Measurements from ENCODE around the gene MYH9.
"Not testable (repeated sequence)": the region's sequence is repeated elsewhere in the genome, so short reads cannot be mapped to it uniquely, and the experiment has no call there.

Gene MYH9

DNA sequence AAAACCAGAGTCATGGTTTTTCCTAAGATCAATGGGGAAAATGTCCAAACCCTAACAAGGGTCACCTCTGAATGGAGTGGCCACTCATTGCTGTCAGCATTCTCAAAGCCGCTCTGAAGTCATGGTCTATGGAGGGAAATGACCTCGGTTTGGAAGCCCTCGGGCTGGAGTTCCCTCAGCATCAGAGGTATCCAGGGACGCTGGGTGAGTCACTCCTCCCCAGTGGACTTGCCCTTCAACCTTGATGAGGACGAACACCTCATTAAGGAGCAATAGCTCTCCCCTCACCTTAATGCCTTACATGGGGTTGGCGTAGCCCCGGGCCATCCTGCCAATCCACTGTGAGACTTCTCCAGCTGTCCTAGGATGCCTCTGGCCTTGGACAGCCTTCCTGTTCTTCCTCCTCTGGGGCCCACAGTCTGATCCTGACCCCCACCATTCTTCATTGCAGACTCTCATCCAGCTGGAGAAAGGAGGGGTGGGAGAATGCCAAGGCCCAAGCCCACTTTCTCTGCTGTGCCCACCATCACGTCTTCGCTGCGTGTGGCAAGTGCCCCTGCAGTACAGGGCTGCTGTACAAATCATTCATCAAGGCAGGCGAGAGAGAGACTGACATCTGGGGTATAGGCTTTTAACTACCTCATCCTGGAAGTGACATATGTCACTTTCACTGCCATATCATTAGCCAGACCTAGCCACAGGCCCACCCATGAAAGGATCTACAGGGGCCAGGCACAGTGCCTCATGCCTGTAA is 25.4 kb upstream of the MYH9 start:
- H2AFZ ChIP-seq (ENCODE audit: low read depth, low read length, severe bottlenecking): no peak overlapping the region
- no peaks in the 10 kb centered on the region for H3K79me2 ChIP-seq (ENCODE audit: insufficient read depth, low read length)
- no peaks in the 10 kb centered on the region for H3F3A ChIP-seq (ENCODE audit: insufficient read depth)
- TF ChIP-seq CTCF (IDR thresholded peaks at IDR 0.05; ENCODE audit: insufficient read depth, low read length, poor library complexity, severe bottlenecking) (no peak), EZH2phosphoT487 (conservative IDR thresholded peaks at IDR 0.05; ENCODE audit: low read length) (no peak)
- no peak overlapping the region for H3K4me3 ChIP-seq (ENCODE audit: insufficient read depth, low read length, poor library complexity, severe bottlenecking)
- H3K9ac ChIP-seq (ENCODE audit: low read length): no peak overlapping the region
- no peaks in the 10 kb centered on the region for H3K36me3 ChIP-seq (ENCODE audit: low read length)
- H3K27ac ChIP-seq (ENCODE audit: low read depth, low read length): no peak overlapping the region
- no peaks in the 10 kb centered on the region for H4K20me1 ChIP-seq (ENCODE audit: low read depth, low read length)
- H3K9me3 ChIP-seq (ENCODE audit: insufficient read depth, low read length): no peaks in the 10 kb centered on the region
- H3K4me2 ChIP-seq (ENCODE audit: low read depth, low read length, poor library complexity, severe bottlenecking): no peak overlapping the region
- no peaks in the 10 kb centered on the region for H3K27me3 ChIP-seq (ENCODE audit: low read length)
- H3K9me2 ChIP-seq (replicated peaks; ENCODE audit: insufficient read depth, low read length): no peaks in the 10 kb centered on the region

DNA sequence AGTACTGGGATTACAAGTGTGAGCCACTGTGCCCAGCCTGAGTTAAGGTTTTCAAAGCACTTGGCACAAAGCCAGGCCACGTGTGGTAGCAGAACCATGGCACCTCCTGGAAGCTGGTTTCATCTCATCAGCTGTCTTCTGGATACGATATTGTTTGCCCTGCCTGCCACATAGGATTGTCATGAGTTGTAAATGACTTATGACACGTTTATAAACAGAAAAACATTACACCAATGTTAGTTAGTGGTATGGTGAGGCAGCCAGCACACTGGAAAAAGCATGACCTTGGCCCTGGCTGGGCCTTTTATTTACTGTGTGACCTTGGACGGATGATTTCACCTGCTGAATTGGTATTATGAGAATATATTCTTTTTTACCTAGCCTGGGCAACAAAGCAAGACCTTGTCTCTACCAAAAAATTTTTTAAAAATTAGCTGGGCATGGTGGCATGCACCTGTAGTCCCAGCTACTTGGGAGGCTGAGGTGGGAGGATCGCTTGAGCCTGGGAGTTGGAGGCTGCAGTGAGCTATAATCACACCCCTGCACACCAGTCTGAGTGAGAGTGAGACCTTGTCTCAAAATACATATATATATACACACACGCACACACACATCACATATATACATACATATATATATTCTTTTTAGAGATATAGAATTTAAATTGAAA is 24.0 kb upstream of the MYH9 start:
- H3K9me2 ChIP-seq (replicated peaks; ENCODE audit: insufficient read depth, low read length): no peaks in the 10 kb centered on the region
- H3K4me3 ChIP-seq (ENCODE audit: insufficient read depth, low read length, poor library complexity, severe bottlenecking): no peak overlapping the region
- no peaks in the 10 kb centered on the region for H3K27me3 ChIP-seq (ENCODE audit: low read length)
- H3F3A ChIP-seq (ENCODE audit: insufficient read depth): no peaks in the 10 kb centered on the region
- H3K27ac ChIP-seq (ENCODE audit: low read depth, low read length): no peak overlapping the region
- H3K79me2 ChIP-seq (ENCODE audit: insufficient read depth, low read length): no peaks in the 10 kb centered on the region
- no peaks in the 10 kb centered on the region for H4K20me1 ChIP-seq (ENCODE audit: low read depth, low read length)
- H3K36me3 ChIP-seq (ENCODE audit: low read length): no peaks in the 10 kb centered on the region
- H3K9me3 ChIP-seq (ENCODE audit: insufficient read depth, low read length): no peaks in the 10 kb centered on the region
- H3K4me2 ChIP-seq (ENCODE audit: low read depth, low read length, poor library complexity, severe bottlenecking): no peak overlapping the region
- H2AFZ ChIP-seq (ENCODE audit: low read depth, low read length, severe bottlenecking): no peak overlapping the region
- TF ChIP-seq CTCF (IDR thresholded peaks at IDR 0.05; ENCODE audit: insufficient read depth, low read length, poor library complexity, severe bottlenecking) (no peak), EZH2phosphoT487 (conservative IDR thresholded peaks at IDR 0.05; ENCODE audit: low read length) (no peak)
- H3K9ac ChIP-seq (ENCODE audit: low read length): no peak overlapping the region

GRCh38 chr22:36409911-36410756 is 22.4 kb upstream of the MYH9 start:
- Histone ChIP-seq H3F3A (ENCODE audit: insufficient read depth) (peaks cover 9% of the 10 kb centered on the region), H3K36me3 (ENCODE audit: low read length) (no peaks in the 10 kb centered on the region), H2AFZ (ENCODE audit: low read depth, low read length, severe bottlenecking) (no peak overlapping the region), H3K9me3 (ENCODE audit: insufficient read depth, low read length) (no peaks in the 10 kb centered on the region), H3K9ac (ENCODE audit: low read length) (no peak overlapping the region), H3K4me3 (ENCODE audit: insufficient read depth, low read length, poor library complexity, severe bottlenecking) (no peak overlapping the region), H3K4me2 (ENCODE audit: low read depth, low read length, poor library complexity, severe bottlenecking) (no peak overlapping the region), H4K20me1 (ENCODE audit: low read depth, low read length) (no peaks in the 10 kb centered on the region), H3K27ac (ENCODE audit: low read depth, low read length) (no peak overlapping the region), H3K9me2 (replicated peaks; ENCODE audit: insufficient read depth, low read length) (no peaks in the 10 kb centered on the region), H3K27me3 (ENCODE audit: low read length) (no peaks in the 10 kb centered on the region), H3K79me2 (ENCODE audit: insufficient read depth, low read length) (no peaks in the 10 kb centered on the region)
- TF ChIP-seq CTCF (IDR thresholded peaks at IDR 0.05; ENCODE audit: insufficient read depth, low read length, poor library complexity, severe bottlenecking): no peak
- no peak for TF ChIP-seq EZH2phosphoT487 (conservative IDR thresholded peaks at IDR 0.05; ENCODE audit: low read length)

DNA sequence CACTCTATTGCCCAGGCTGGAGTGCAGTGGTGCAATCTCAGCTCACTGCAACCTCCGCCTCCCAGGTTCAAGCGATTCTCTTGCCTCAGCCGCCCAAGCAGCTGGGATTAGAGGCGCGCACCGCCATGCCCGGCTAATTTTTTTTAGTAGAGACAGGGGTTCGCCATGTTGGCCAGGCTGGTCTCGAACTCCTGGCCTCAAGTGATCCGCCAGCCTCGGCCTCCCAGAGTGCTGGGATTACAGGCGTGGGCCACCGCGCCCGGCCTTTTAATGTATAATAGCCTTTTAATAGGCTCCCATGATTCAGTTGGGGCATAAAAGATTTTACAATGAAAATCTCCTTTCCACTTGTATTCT is 21.8 kb upstream of the MYH9 start:
- H3F3A ChIP-seq (ENCODE audit: insufficient read depth); H3K9ac ChIP-seq (ENCODE audit: low read length); H3K27me3 ChIP-seq (ENCODE audit: low read length); H4K20me1 ChIP-seq (ENCODE audit: low read depth, low read length); H3K9me3 ChIP-seq (ENCODE audit: insufficient read depth, low read length); H3K79me2 ChIP-seq (ENCODE audit: insufficient read depth, low read length); H3K36me3 ChIP-seq (ENCODE audit: low read length); H3K4me2 ChIP-seq (ENCODE audit: low read depth, low read length, poor library complexity, severe bottlenecking); H3K27ac ChIP-seq (ENCODE audit: low read depth, low read length); H2AFZ ChIP-seq (ENCODE audit: low read depth, low read length, severe bottlenecking); H3K9me2 ChIP-seq (replicated peaks; ENCODE audit: insufficient read depth, low read length); H3K4me3 ChIP-seq (ENCODE audit: insufficient read depth, low read length, poor library complexity, severe bottlenecking): not testable (repeated sequence)

All from SU-DHL-6 (cell line).